Activated naive CD8-positive, alpha-beta T cell treated with anti-CD3 and anti-CD28 coated beads, Interleukin-2, amount 10 ng/mL, durations not matched to agents 7 days and 5 days (primary cell): ENCODE results near the gene DGUOK. TPM values are rescaled to one million over a fixed set of nuclear protein-coding genes. Genes with fewer than 3 reads are reported as not detected.

Experiments used
- ATAC-seq: fragments of 150-1000 bp; cut with Tn5 transposase; one replicate; pipeline ENCODE4 v1.10.0; 2021; ENCODE audit warnings: low read depth, moderate library complexity
- POLR2A ChIA-PET: fragments of 350-600 bp; sonication (Branson Sonifier 250); formaldehyde crosslinking; loops from one replicate; lab custom pipeline; 2021; ENCODE audit warnings: antibody characterized with exemption; lab: Charles Lee
- DNase-seq: peaks from one replicate; pipeline ENCODE4 v3.0.0; 2021
- H3K27ac Mint-ChIP-seq: one replicate; pipeline ENCODE4 v1.8.0; 2022; ENCODE audit warnings: mild to moderate bottlenecking, mixed read lengths
- H3K27me3 Mint-ChIP-seq: one replicate; pipeline ENCODE4 v1.8.0; 2022; ENCODE audit warnings: mild to moderate bottlenecking, moderate library complexity, mixed read lengths
- H3K36me3 Mint-ChIP-seq: one replicate; pipeline ENCODE4 v1.8.0; 2021; ENCODE audit warnings: mild to moderate bottlenecking, mixed read lengths
- H3K4me1 Mint-ChIP-seq: one replicate; pipeline ENCODE4 v1.8.0; 2021; ENCODE audit warnings: mixed read lengths
- H3K4me3 Mint-ChIP-seq: one replicate; pipeline ENCODE4 v1.8.0; 2022; ENCODE audit warnings: mild to moderate bottlenecking, moderate library complexity, mixed read lengths
- H3K9me3 Mint-ChIP-seq: one replicate; pipeline ENCODE4 v1.8.0; 2021; ENCODE audit warnings: mixed read lengths
- total RNA-seq, 2 experiments: library from RNA; stranded (reverse); gene quantifications; one replicate each; pipeline ENCODE4 v1.2.3, GENCODE V29; 2021

DGUOK gene
- total RNA-seq, 2 experiments from 2014 or later = 71.6 to 77.7 TPM

GRCh38 chr2:73970850-73971471 lies 44.3 kb downstream of the DGUOK start:
- POLR2A ChIA-PET = interaction anchor here (0.7 to 3.9 kb wide), 10 partner anchors 8 to 207 kb away, joined by 3 to 40 read pairs (median 7); partner anchors contain the start of genes DGUOK, MOB1A and TET3

GRCh38 chr2:73971722-73972121 lies 45.0 kb downstream of the DGUOK start:
- H3K4me3 Mint-ChIP-seq = peak overlapping the region; percentile 80
- ATAC-seq = no peak
- H3K4me1 Mint-ChIP-seq = peaks cover 57% of the 10 kb centered on the region
- peaks cover 1% of the 10 kb centered on the region for H3K9me3 Mint-ChIP-seq
- POLR2A ChIA-PET = interaction anchor here (0.8 to 3.9 kb wide), 7 partner anchors 10 to 207 kb away, joined by 3 to 40 read pairs (median 10); partner anchors contain the start of genes DGUOK, MOB1A and TET3
- H3K27ac Mint-ChIP-seq = peak overlapping the region; percentile 93
- H3K27me3 Mint-ChIP-seq = no peaks in the 10 kb centered on the region
- DNase-seq = no peak
- peaks cover 4% of the 10 kb centered on the region for H3K36me3 Mint-ChIP-seq

More at GRCh38 chr2:73970850-73971471, 44.3 kb downstream of the DGUOK start:
- no peaks in the 10 kb centered on the region for H3K27me3 Mint-ChIP-seq
- peaks cover 3% of the 10 kb centered on the region for H3K36me3 Mint-ChIP-seq
- H3K9me3 Mint-ChIP-seq = peaks cover 1% of the 10 kb centered on the region
- peak overlapping the region; percentile 93 for H3K27ac Mint-ChIP-seq
- H3K4me3 Mint-ChIP-seq = peak overlapping the region; percentile 80
- peaks cover 53% of the 10 kb centered on the region for H3K4me1 Mint-ChIP-seq
- ATAC-seq (peak; percentile 82), DNase-seq (peak; percentile 59)

GRCh38 chr2:73972846-73973245 lies 46.2 kb downstream of the DGUOK start:
- DNase-seq (no peak), ATAC-seq (no peak)
- no peaks in the 10 kb centered on the region for H3K27me3 Mint-ChIP-seq
- H3K9me3 Mint-ChIP-seq = no peaks in the 10 kb centered on the region
- POLR2A ChIA-PET = interaction anchor here (3.9 kb wide), 1 partner anchor 14 kb away, joined by 40 read pairs; the partner anchor contains the start of gene TET3
- H3K27ac Mint-ChIP-seq = no peak overlapping the region
- H3K4me3 Mint-ChIP-seq = no peak overlapping the region
- peaks cover 9% of the 10 kb centered on the region for H3K36me3 Mint-ChIP-seq
- H3K4me1 Mint-ChIP-seq = peaks cover 61% of the 10 kb centered on the region

- Mint-ChIP-seq H3K4me3 (no peak overlapping the region), H3K36me3 (peaks cover 7% of the 10 kb centered on the region), H3K27me3 (no peaks in the 10 kb centered on the region), H3K9me3 (no peaks in the 10 kb centered on the region), H3K27ac (no peak overlapping the region), H3K4me1 (peaks cover 65% of the 10 kb centered on the region)
- POLR2A ChIA-PET = interaction anchor here (0.5 kb wide), 1 partner anchor 49 kb away, joined by 4 read pairs; the partner anchor contains the start of gene DGUOK
- DNase-seq (no peak), ATAC-seq (no peak)
Observed at GRCh38 chr2:73975731-73976130, 49.1 kb downstream of the DGUOK start.

- no peaks in the 10 kb centered on the region for H3K27me3 Mint-ChIP-seq
- ATAC-seq (no peak), DNase-seq (no peak)
- H3K27ac Mint-ChIP-seq = peak overlapping the region; percentile 80
- H3K36me3 Mint-ChIP-seq = peaks cover 7% of the 10 kb centered on the region
- peak overlapping the region; percentile 2 for H3K4me3 Mint-ChIP-seq
- POLR2A ChIA-PET = no interaction called here
- H3K9me3 Mint-ChIP-seq = no peaks in the 10 kb centered on the region
- H3K4me1 Mint-ChIP-seq = peaks cover 62% of the 10 kb centered on the region
Observed at GRCh38 chr2:73976803-73977202, 50.1 kb downstream of the DGUOK start.

- peaks cover 7% of the 10 kb centered on the region for H3K36me3 Mint-ChIP-seq
- H3K27me3 Mint-ChIP-seq = no peaks in the 10 kb centered on the region
- no peak for DNase-seq
- peak overlapping the region; percentile 28 for H3K4me3 Mint-ChIP-seq
- no peaks in the 10 kb centered on the region for H3K9me3 Mint-ChIP-seq
- POLR2A ChIA-PET = no interaction called here
- peaks cover 61% of the 10 kb centered on the region for H3K4me1 Mint-ChIP-seq
- ATAC-seq = no peak
- peak overlapping the region; percentile 80 for H3K27ac Mint-ChIP-seq
Observed at GRCh38 chr2:73977466-73977865, 50.8 kb downstream of the DGUOK start.

- Mint-ChIP-seq H3K27ac (peak overlapping the region; percentile 85), H3K9me3 (no peaks in the 10 kb centered on the region), H3K36me3 (peaks cover 7% of the 10 kb centered on the region)
Observed at GRCh38 chr2:73979021-73979420, 52.3 kb downstream of the DGUOK start.

GRCh38 chr2:73979686-73980085 lies 53.0 kb downstream of the DGUOK start:
- POLR2A ChIA-PET = interaction anchor here (0.6 to 1.6 kb wide), 5 partner anchors 9 to 515 kb away, joined by 3 to 8 read pairs (median 4); partner anchors contain the start of gene STAMBP
- ATAC-seq (no peak), DNase-seq (no peak)
- Mint-ChIP-seq H3K4me1 (peaks cover 61% of the 10 kb centered on the region), H3K36me3 (peaks cover 7% of the 10 kb centered on the region), H3K4me3 (peak overlapping the region; percentile 76), H3K27me3 (no peaks in the 10 kb centered on the region), H3K9me3 (no peaks in the 10 kb centered on the region), H3K27ac (peak overlapping the region; percentile 85)

More at GRCh38 chr2:73979021-73979420, 52.3 kb downstream of the DGUOK start:
- no peaks in the 10 kb centered on the region for H3K27me3 Mint-ChIP-seq
- H3K4me1 Mint-ChIP-seq = peaks cover 61% of the 10 kb centered on the region
- DNase-seq (peak; percentile 47), ATAC-seq (peak; percentile 89)
- H3K4me3 Mint-ChIP-seq = peak overlapping the region; percentile 76
- POLR2A ChIA-PET = interaction anchor here (0.5 to 1.6 kb wide), 5 partner anchors 9 to 516 kb away, joined by 4 to 8 read pairs (median 4); partner anchors contain the start of gene STAMBP

GRCh38 chr2:73980566-73980965 lies 53.9 kb downstream of the DGUOK start:
- DNase-seq = no peak
- peaks cover 7% of the 10 kb centered on the region for H3K36me3 Mint-ChIP-seq
- no peaks in the 10 kb centered on the region for H3K27me3 Mint-ChIP-seq
- no peak overlapping the region for H3K27ac Mint-ChIP-seq
- no peaks in the 10 kb centered on the region for H3K9me3 Mint-ChIP-seq
- H3K4me3 Mint-ChIP-seq = peak overlapping the region; percentile 76
- POLR2A ChIA-PET = interaction anchor here (0.7 to 2.5 kb wide), 5 partner anchors 10 to 198 kb away, joined by 3 to 12 read pairs (median 4); partner anchors contain the start of genes DGUOK and MOB1A
- H3K4me1 Mint-ChIP-seq = peaks cover 59% of the 10 kb centered on the region
- ATAC-seq = no peak

- Mint-ChIP-seq H3K4me1 (peaks cover 58% of the 10 kb centered on the region), H3K36me3 (peaks cover 7% of the 10 kb centered on the region), H3K4me3 (peak overlapping the region; percentile 76), H3K9me3 (no peaks in the 10 kb centered on the region), H3K27ac (peak overlapping the region; percentile 35), H3K27me3 (no peaks in the 10 kb centered on the region)
- ATAC-seq (peak; percentile 17), DNase-seq (peak; percentile 61)
- POLR2A ChIA-PET = interaction anchor here (0.6 to 2.5 kb wide), 6 partner anchors 10 to 197 kb away, joined by 4 to 12 read pairs (median 4); partner anchors contain the start of genes DGUOK and MOB1A
Observed at GRCh38 chr2:73981081-73982001, 54.7 kb downstream of the DGUOK start.

- no peaks in the 10 kb centered on the region for H3K27me3 Mint-ChIP-seq
- H3K4me1 Mint-ChIP-seq = peaks cover 59% of the 10 kb centered on the region
- POLR2A ChIA-PET = interaction anchor here (0.7 to 2.5 kb wide), 4 partner anchors 11 to 138 kb away, joined by 4 to 12 read pairs (median 5); partner anchors contain the start of gene DGUOK
- no peak for DNase-seq
- no peak overlapping the region for H3K4me3 Mint-ChIP-seq
- peaks cover 8% of the 10 kb centered on the region for H3K36me3 Mint-ChIP-seq
- H3K9me3 Mint-ChIP-seq = no peaks in the 10 kb centered on the region
- no peak overlapping the region for H3K27ac Mint-ChIP-seq
- ATAC-seq = no peak
Observed at GRCh38 chr2:73982140-73982617, 55.5 kb downstream of the DGUOK start.

GRCh38 chr2:73983322-73984202 lies 56.9 kb downstream of the DGUOK start:
- Mint-ChIP-seq H3K27ac (peak overlapping the region; percentile 73), H3K27me3 (no peaks in the 10 kb centered on the region), H3K4me1 (peaks cover 63% of the 10 kb centered on the region), H3K36me3 (peaks cover 13% of the 10 kb centered on the region), H3K9me3 (no peaks in the 10 kb centered on the region), H3K4me3 (peak overlapping the region; percentile 73)
- DNase-seq (no peak), ATAC-seq (no peak)
- POLR2A ChIA-PET = interaction anchor here (1.1 kb wide), 1 partner anchor 87 kb away, joined by 3 read pairs; no protein-coding TSS in a partner anchor
